ENCODE results near the gene GPR34.
"Not testable (repeated sequence)": the region's sequence is repeated elsewhere in the genome, so short reads cannot be mapped to it uniquely, and the experiment has no call there.

The GPR34 gene

GRCh38 chrX:41688835-41689234, at the start of gene GPR34:
GPR34 (plus strand) TSS chrX:41688973; CDS start chrX:41695634, 6,661 bp downstream.
- DNase-seq (ENCODE audit: low read depth): peak; percentile 6

- DNase-seq (ENCODE audit: low read depth): not testable (repeated sequence)
Observed at GRCh38 chrX:41646201-41646600, 42.6 kb upstream of the GPR34 start.

- DNase-seq (ENCODE audit: low read depth): no peak
Observed at GRCh38 chrX:41653125-41653524, 35.6 kb upstream of the GPR34 start.

- no peak for DNase-seq (ENCODE audit: low read depth)
Observed at GRCh38 chrX:41655101-41655500, 33.7 kb upstream of the GPR34 start.

- DNase-seq (ENCODE audit: low read depth): no peak
Observed at GRCh38 chrX:41655631-41656030, 33.1 kb upstream of the GPR34 start.

- no peak for DNase-seq (ENCODE audit: low read depth)
Observed at GRCh38 chrX:41661366-41662095, 27.2 kb upstream of the GPR34 start.

- no peak for DNase-seq (ENCODE audit: low read depth)
Observed at GRCh38 chrX:41664375-41664901, 24.3 kb upstream of the GPR34 start.

- no peak for DNase-seq (ENCODE audit: low read depth)
Observed at GRCh38 chrX:41664908-41665307, 23.9 kb upstream of the GPR34 start.

GRCh38 chrX:41665686-41666085, 23.1 kb upstream of the GPR34 start:
- no peak for DNase-seq (ENCODE audit: low read depth)

- no peak for DNase-seq (ENCODE audit: low read depth)
Observed at GRCh38 chrX:41666251-41666650, 22.5 kb upstream of the GPR34 start.

- DNase-seq (ENCODE audit: low read depth): no peak
Observed at GRCh38 chrX:41667631-41668030, 21.1 kb upstream of the GPR34 start.

GRCh38 chrX:41670112-41670511, 18.7 kb upstream of the GPR34 start:
- DNase-seq (ENCODE audit: low read depth): no peak

- no peak for DNase-seq (ENCODE audit: low read depth)
Observed at GRCh38 chrX:41671082-41671481, 17.7 kb upstream of the GPR34 start.

- no peak for DNase-seq (ENCODE audit: low read depth)
Observed at GRCh38 chrX:41672643-41673042, 16.1 kb upstream of the GPR34 start.

GRCh38 chrX:41676361-41676760, 12.4 kb upstream of the GPR34 start:
- not testable (repeated sequence) for DNase-seq (ENCODE audit: low read depth)

- DNase-seq (ENCODE audit: low read depth): no peak
Observed at GRCh38 chrX:41677183-41678060, 11.4 kb upstream of the GPR34 start.

GRCh38 chrX:41684138-41684537, 4.6 kb upstream of the GPR34 start:
- no peak for DNase-seq (ENCODE audit: low read depth)

- no peak for DNase-seq (ENCODE audit: low read depth)
Observed at GRCh38 chrX:41684940-41685339, 3.8 kb upstream of the GPR34 start.

GRCh38 chrX:41686788-41687187, 2.0 kb upstream of the GPR34 start:
- DNase-seq (ENCODE audit: low read depth): no peak

- no peak for DNase-seq (ENCODE audit: low read depth)
Observed at GRCh38 chrX:41688156-41688555, 617 bp upstream of the GPR34 start.

GRCh38 chrX:41689711-41690110, 938 bp downstream of the GPR34 start:
- DNase-seq (ENCODE audit: low read depth): no peak

- no peak for DNase-seq (ENCODE audit: low read depth)
Observed at GRCh38 chrX:41692162-41692749, 3.5 kb downstream of the GPR34 start.

- no peak for DNase-seq (ENCODE audit: low read depth)
Observed at GRCh38 chrX:41693024-41693423, 4.3 kb downstream of the GPR34 start.

Data from activated T-cell treated with anti-CD3 and anti-CD28 coated beads for 24 hours (primary cell).